Hematopoietic multipotent progenitor cell treated with erythropoietin and hydrocortisone succinate and interleukin-3 and kit ligand, for 8 days (in vitro differentiated cells): ENCODE measurements around the gene QTRT2.

ENCODE experiments used
- DNase-seq: peaks from one replicate; pipeline ENCODE4 v3.0.0-alpha.2; 2015

Gene QTRT2

GRCh38 chr3:114056130-114057010 is at the start of gene QTRT2, which contains the start of gene CCDC191:
Gene QTRT2 (plus strand): TSS chr3:114056737. CDS start chr3:114065258, 8,521 bp downstream.
Gene CCDC191 (minus strand): TSS chr3:114056526. CDS start chr3:114056466, 60 bp downstream.
- peak; percentile 99 for DNase-seq

- no peak for DNase-seq
These were observed 45.3 kb upstream of the QTRT2 start for GRCh38 chr3:114011059-114011797.

- DNase-seq = no peak
These were observed 42.3 kb upstream of the QTRT2 start for GRCh38 chr3:114014211-114014610.

- no peak for DNase-seq
These were observed 37.1 kb upstream of the QTRT2 start for GRCh38 chr3:114019486-114019885.

- no peak for DNase-seq
These were observed 35.6 kb upstream of the QTRT2 start for GRCh38 chr3:114020907-114021306.

GRCh38 chr3:114022145-114022802 is 34.3 kb upstream of the QTRT2 start:
- DNase-seq = no peak

- DNase-seq = no peak
These were observed 31.1 kb upstream of the QTRT2 start for GRCh38 chr3:114025451-114025850.

GRCh38 chr3:114026331-114026730 is 30.2 kb upstream of the QTRT2 start:
- no peak for DNase-seq

GRCh38 chr3:114033721-114034120 is 22.8 kb upstream of the QTRT2 start:
- DNase-seq = no peak

- DNase-seq = peak; percentile 47
These were observed 22.3 kb upstream of the QTRT2 start for GRCh38 chr3:114034211-114034610.

GRCh38 chr3:114034787-114035545 is 21.6 kb upstream of the QTRT2 start:
- peak; percentile 46 for DNase-seq

- no peak for DNase-seq
These were observed 20.6 kb upstream of the QTRT2 start for GRCh38 chr3:114035896-114036295.

GRCh38 chr3:114043205-114043604 is 13.3 kb upstream of the QTRT2 start:
- DNase-seq = no peak

- no peak for DNase-seq
These were observed 4.3 kb upstream of the QTRT2 start for GRCh38 chr3:114052216-114052615.

- DNase-seq = no peak
These were observed 442 bp downstream of the QTRT2 start for GRCh38 chr3:114057011-114057347.

GRCh38 chr3:114058646-114059045 is 2.1 kb downstream of the QTRT2 start:
- no peak for DNase-seq

GRCh38 chr3:114060906-114061655 is 4.5 kb downstream of the QTRT2 start:
- no peak for DNase-seq

- DNase-seq = no peak
These were observed 11.3 kb downstream of the QTRT2 start for GRCh38 chr3:114067804-114068203.

GRCh38 chr3:114068336-114068735 is 11.8 kb downstream of the QTRT2 start:
- no peak for DNase-seq

GRCh38 chr3:114071786-114072185 is 15.2 kb downstream of the QTRT2 start:
- no peak for DNase-seq

- no peak for DNase-seq
These were observed 20.2 kb downstream of the QTRT2 start for GRCh38 chr3:114076711-114077110.

GRCh38 chr3:114078126-114078525 is 21.6 kb downstream of the QTRT2 start:
- no peak for DNase-seq
